ENCODE data around the gene UBN1. TPM values are rescaled to one million over a fixed set of nuclear protein-coding genes. Genes with fewer than 3 reads are reported as not detected.

The UBN1 gene
- total and polyA plus RNA-seq, 3 donors from 2014 or later = 88.1 to 115 (median 98.2) TPM

- intact Hi-C loops (cut with DNase I; ENCODE audit: low total_unique reads) = no loop called here
- H3K36me3 ChIP-seq (ENCODE audit: low read depth, missing control alignments) = no peaks in the 10 kb centered on the region
- WGBS, 2 donors = 91 to 92% methylated on average over 45 of the region's 45 CpGs
Measured at GRCh38 chr16:4884972-4885874, 37.9 kb downstream of the UBN1 start.

DNA sequence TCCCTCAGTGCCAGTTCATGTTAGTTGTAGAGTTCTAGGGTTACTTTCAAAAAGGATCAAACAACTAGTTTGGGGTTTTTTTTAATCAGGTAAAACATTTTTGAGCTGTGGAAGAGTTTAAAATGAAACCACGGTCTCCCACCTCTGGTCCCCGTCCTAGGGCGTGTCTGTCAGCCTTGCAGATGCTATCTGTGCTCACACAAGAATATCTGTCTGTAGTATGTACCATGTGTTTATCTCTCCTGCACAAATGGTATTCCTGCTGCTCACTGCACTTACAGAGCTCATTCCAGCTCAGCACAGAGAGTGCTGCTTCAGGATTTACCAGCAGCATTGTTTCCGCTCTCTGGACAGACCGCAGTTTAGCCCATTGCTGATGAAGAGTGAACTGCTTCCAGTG is 38.9 kb downstream of the UBN1 start:
- intact Hi-C loops (cut with DNase I; ENCODE audit: low total_unique reads) = no loop called here
- no peak overlapping the region for H3K4me3 ChIP-seq
- H3K27me3 ChIP-seq = no peaks in the 10 kb centered on the region
- H3K9me3 ChIP-seq = no peaks in the 10 kb centered on the region
- 93 to 96% methylated on average over 5 of the region's 5 CpGs for WGBS, 2 donors
- H3K4me1 ChIP-seq = peaks cover 4% of the 10 kb centered on the region
- no peak overlapping the region for H3K27ac ChIP-seq
- H3K36me3 ChIP-seq (ENCODE audit: low read depth, missing control alignments) = no peaks in the 10 kb centered on the region
- no peak for DNase-seq
- TF ChIP-seq, protein P1, sequence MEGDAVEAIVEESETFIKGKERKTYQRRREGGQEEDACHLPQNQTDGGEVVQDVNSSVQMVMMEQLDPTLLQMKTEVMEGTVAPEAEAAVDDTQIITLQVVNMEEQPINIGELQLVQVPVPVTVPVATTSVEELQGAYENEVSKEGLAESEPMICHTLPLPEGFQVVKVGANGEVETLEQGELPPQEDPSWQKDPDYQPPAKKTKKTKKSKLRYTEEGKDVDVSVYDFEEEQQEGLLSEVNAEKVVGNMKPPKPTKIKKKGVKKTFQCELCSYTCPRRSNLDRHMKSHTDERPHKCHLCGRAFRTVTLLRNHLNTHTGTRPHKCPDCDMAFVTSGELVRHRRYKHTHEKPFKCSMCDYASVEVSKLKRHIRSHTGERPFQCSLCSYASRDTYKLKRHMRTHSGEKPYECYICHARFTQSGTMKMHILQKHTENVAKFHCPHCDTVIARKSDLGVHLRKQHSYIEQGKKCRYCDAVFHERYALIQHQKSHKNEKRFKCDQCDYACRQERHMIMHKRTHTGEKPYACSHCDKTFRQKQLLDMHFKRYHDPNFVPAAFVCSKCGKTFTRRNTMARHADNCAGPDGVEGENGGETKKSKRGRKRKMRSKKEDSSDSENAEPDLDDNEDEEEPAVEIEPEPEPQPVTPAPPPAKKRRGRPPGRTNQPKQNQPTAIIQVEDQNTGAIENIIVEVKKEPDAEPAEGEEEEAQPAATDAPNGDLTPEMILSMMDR (IDR thresholded peaks at IDR 0.05) = no peak
- TF ChIP-seq POLR2A (IDR thresholded peaks at IDR 0.05) = no peak

More at GRCh38 chr16:4884972-4885874, 37.9 kb downstream of the UBN1 start:
- H3K4me1 ChIP-seq = peaks cover 4% of the 10 kb centered on the region
- TF ChIP-seq, protein P1 (IDR thresholded peaks at IDR 0.05) = no peak
- H3K27me3 ChIP-seq = no peaks in the 10 kb centered on the region
- no peak overlapping the region for H3K27ac ChIP-seq
- DNase-seq = no peak
- H3K4me3 ChIP-seq = no peak overlapping the region
- no peaks in the 10 kb centered on the region for H3K9me3 ChIP-seq

- 72 to 83% methylated on average over 9 of the region's 9 CpGs for WGBS, 2 donors
- TF ChIP-seq, protein P1 (IDR thresholded peaks at IDR 0.05) = no peak
- no peak for TF ChIP-seq POLR2A (IDR thresholded peaks at IDR 0.05)
- intact Hi-C loops (cut with DNase I; ENCODE audit: low total_unique reads) = no loop called here
- no peaks in the 10 kb centered on the region for H3K27me3 ChIP-seq
- no peak overlapping the region for H3K27ac ChIP-seq
- no peaks in the 10 kb centered on the region for H3K36me3 ChIP-seq (ENCODE audit: low read depth, missing control alignments)
- H3K4me1 ChIP-seq = no peaks in the 10 kb centered on the region
- H3K9me3 ChIP-seq = no peaks in the 10 kb centered on the region
- no peak overlapping the region for H3K4me3 ChIP-seq
- DNase-seq = no peak
Measured at GRCh38 chr16:4888428-4889135, 41.3 kb downstream of the UBN1 start.

DNA sequence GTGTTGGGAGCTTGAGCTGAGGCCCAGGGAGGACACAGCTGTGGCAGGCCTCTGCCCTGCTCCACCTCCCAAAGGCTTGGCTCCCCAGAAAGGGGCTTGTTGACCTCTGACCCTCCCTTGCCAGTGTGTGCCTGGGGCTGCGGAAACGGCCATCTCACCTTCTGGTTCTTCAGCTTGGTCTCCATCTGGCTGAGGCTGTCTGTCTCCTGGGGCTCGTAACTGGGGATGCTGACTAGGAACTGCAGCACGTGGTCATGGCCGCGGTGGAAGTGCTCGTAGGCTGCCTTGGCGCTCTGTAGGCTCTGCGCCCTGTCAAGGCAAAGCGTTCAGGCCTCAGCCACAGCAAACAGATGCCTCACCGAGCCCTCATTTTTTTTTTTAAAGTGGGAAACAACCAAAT is 42.7 kb downstream of the UBN1 start:
- TF ChIP-seq, protein P1 (IDR thresholded peaks at IDR 0.05) = no peak
- no peak for TF ChIP-seq POLR2A (IDR thresholded peaks at IDR 0.05)
- H3K4me3 ChIP-seq = no peak overlapping the region
- no peak overlapping the region for H3K27ac ChIP-seq
- no peaks in the 10 kb centered on the region for H3K4me1 ChIP-seq
- no peaks in the 10 kb centered on the region for H3K36me3 ChIP-seq (ENCODE audit: low read depth, missing control alignments)
- no peaks in the 10 kb centered on the region for H3K9me3 ChIP-seq
- WGBS, 2 donors = 72 to 82% methylated on average over 9 to 11 of the region's 11 CpGs
- no peak for DNase-seq
- no peaks in the 10 kb centered on the region for H3K27me3 ChIP-seq
- intact Hi-C loops (cut with DNase I; ENCODE audit: low total_unique reads) = no loop called here

All from testis (tissue), 3 donors.